Suprapubic skin (tissue), 3 donors: ENCODE data around the gene ZBTB5.

Experiments
- POLR2AphosphoS5 ChIP-seq, 3 donors: sonication (generic); formaldehyde crosslinking; IDR thresholded peaks; one replicate each; pipeline ENCODE4 v1.6.1; 2017; ENCODE audit warnings: antibody characterized with exemption in 3 of 3
- TF ChIP-seq, protein P1 (sequence below), 2 donors: fragments of 200-600 bp in 1 of 2; fragments of 450-650 bp in 1 of 2; sonication (generic) in 1 of 2; IDR thresholded peaks; one replicate each; pipeline ENCODE4 v1.5.1; 2016 to 2019; ENCODE audit warnings: antibody characterized with exemption in 2 of 2, mild to moderate bottlenecking in 1 of 2, moderate library complexity in 1 of 2

GRCh38 chr9:37471942-37472684 lies 6.9 kb upstream of the ZBTB5 start:
- TF ChIP-seq, protein P1, sequence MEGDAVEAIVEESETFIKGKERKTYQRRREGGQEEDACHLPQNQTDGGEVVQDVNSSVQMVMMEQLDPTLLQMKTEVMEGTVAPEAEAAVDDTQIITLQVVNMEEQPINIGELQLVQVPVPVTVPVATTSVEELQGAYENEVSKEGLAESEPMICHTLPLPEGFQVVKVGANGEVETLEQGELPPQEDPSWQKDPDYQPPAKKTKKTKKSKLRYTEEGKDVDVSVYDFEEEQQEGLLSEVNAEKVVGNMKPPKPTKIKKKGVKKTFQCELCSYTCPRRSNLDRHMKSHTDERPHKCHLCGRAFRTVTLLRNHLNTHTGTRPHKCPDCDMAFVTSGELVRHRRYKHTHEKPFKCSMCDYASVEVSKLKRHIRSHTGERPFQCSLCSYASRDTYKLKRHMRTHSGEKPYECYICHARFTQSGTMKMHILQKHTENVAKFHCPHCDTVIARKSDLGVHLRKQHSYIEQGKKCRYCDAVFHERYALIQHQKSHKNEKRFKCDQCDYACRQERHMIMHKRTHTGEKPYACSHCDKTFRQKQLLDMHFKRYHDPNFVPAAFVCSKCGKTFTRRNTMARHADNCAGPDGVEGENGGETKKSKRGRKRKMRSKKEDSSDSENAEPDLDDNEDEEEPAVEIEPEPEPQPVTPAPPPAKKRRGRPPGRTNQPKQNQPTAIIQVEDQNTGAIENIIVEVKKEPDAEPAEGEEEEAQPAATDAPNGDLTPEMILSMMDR (IDR thresholded peaks at IDR 0.05) = no peak
- no peak for TF ChIP-seq POLR2AphosphoS5 (IDR thresholded peaks at IDR 0.05)
